NCI-H2171 (cell line): ENCODE measurements around the gene KIFC1.

Experiments used
- DNase-seq: peaks from one replicate; lab custom pipeline; 2025; lab: John Stamatoyannopoulos, UW

Gene KIFC1

GRCh38 chr6:33425668-33426577 is 34.3 kb downstream of the KIFC1 start:
- DNase-seq, result peak; percentile 62

GRCh38 chr6:33426590-33427511 is 35.2 kb downstream of the KIFC1 start:
- no peak for DNase-seq

GRCh38 chr6:33427585-33428223 is 36.1 kb downstream of the KIFC1 start:
- DNase-seq, result no peak

GRCh38 chr6:33428224-33428965 is 36.8 kb downstream of the KIFC1 start:
- no peak for DNase-seq

- DNase-seq, result no peak
Observed at GRCh38 chr6:33428966-33429749, 37.5 kb downstream of the KIFC1 start.

GRCh38 chr6:33429750-33430052 is 38.1 kb downstream of the KIFC1 start:
- no peak for DNase-seq

- no peak for DNase-seq
Observed at GRCh38 chr6:33430334-33430733, 38.7 kb downstream of the KIFC1 start.

- DNase-seq, result peak; percentile 59
Observed at GRCh38 chr6:33430991-33431879, 39.6 kb downstream of the KIFC1 start.

GRCh38 chr6:33431880-33432541 is 40.4 kb downstream of the KIFC1 start:
- no peak for DNase-seq

- DNase-seq, result no peak
Observed at GRCh38 chr6:33432546-33432945, 40.9 kb downstream of the KIFC1 start.

- no peak for DNase-seq
Observed at GRCh38 chr6:33433001-33433543, 41.4 kb downstream of the KIFC1 start.

- no peak for DNase-seq
Observed at GRCh38 chr6:33433544-33434191, 42.0 kb downstream of the KIFC1 start.

GRCh38 chr6:33434961-33435360 is 43.3 kb downstream of the KIFC1 start:
- no peak for DNase-seq

GRCh38 chr6:33437666-33438065 is 46.0 kb downstream of the KIFC1 start:
- DNase-seq, result no peak

- DNase-seq, result no peak
Observed at GRCh38 chr6:33438978-33439594, 47.5 kb downstream of the KIFC1 start.

- DNase-seq, result no peak
Observed at GRCh38 chr6:33439956-33440648, 48.5 kb downstream of the KIFC1 start.

GRCh38 chr6:33440649-33441309 is 49.2 kb downstream of the KIFC1 start:
- DNase-seq, result no peak
